GM18867 (cell line): Measurements from ENCODE around the gene ARAP1.

Source experiments
- ATAC-seq: cut with Tn5 transposase; IDR thresholded peaks from one replicate; pipeline ENCODE4 v1.9.1; 2021; ENCODE audit warnings: mild to moderate bottlenecking, moderate library complexity; ENCODE audit not compliant: unreplicated experiment

ARAP1 gene

GRCh38 chr11:72705442-72706365 is 46.5 kb downstream of the ARAP1 start:
- no peak for ATAC-seq

GRCh38 chr11:72704783-72705265 is 47.4 kb downstream of the ARAP1 start:
- no peak for ATAC-seq

DNA sequence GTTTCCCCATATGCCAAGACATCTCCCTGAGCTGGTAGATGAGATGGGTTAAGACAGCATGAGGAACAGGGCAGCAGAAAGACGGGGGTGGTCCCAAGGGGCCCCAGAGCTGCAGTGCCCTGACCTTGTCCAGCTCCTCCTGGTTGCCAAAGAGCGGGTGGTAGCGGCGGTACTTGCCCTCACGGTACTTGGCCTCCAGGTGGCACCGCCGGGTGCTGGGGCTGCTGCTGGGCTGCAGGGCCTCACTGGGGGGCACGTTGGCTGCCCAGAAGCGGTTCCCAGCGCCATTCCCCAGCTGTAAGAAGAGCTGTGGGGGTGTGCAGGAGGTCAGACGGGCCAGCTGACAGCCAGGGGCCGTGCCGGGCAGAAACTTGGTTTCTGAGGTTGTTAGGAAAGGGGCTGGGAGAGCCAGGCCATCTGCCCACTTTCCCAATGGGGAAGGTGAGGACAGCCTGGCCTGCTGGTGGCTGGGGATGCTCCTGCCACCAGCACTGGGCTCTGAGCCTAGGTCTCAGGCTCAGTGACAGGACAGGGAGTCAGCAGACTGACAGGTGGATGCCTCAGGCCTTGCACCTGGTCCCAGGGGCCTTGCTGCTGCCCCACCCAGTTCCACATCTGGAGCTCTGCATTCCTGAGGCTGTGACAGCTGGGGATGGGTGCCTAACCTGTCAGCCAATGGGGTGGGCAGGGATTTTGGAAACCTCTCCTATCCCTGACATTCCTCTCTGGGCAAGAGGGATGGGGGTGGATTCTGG is 48.0 kb downstream of the ARAP1 start:
- no peak for ATAC-seq

DNA sequence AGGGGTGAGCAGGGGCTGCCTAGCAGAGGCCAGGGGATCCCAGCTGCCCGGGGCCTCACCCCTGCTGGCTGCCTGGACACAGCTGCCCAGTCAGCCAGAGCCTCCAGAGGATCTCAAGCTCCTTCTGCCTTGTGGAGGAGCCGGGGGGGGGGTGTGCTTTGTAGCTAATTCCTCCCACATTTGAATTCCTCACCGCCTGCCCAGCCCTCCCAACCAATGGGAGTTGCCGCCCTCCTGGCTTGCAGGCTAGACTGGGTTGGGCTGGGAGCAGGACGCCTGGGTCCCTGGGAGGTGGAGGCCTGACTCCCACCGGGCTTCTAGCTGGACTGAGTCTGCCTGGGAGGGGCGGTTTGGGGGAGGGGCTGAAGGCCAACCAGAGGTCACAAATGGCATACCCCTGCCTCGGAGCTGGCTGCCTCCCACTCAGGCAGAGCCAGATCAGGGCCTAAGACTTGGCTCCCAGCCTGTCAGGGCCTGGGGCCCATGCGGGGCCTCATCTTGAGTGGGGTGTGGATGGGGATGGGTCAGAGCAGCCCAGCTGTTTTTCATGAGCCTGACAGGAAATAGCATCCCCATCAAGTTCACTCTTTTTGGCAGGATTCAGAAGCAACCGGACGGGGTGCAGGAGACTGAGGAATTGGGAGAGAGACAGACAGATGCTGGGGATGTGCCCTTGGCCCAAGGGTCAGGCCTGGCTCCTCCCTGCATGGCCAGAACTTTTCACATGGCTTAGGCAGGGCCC is 48.8 kb downstream of the ARAP1 start:
- ATAC-seq, result no peak

DNA sequence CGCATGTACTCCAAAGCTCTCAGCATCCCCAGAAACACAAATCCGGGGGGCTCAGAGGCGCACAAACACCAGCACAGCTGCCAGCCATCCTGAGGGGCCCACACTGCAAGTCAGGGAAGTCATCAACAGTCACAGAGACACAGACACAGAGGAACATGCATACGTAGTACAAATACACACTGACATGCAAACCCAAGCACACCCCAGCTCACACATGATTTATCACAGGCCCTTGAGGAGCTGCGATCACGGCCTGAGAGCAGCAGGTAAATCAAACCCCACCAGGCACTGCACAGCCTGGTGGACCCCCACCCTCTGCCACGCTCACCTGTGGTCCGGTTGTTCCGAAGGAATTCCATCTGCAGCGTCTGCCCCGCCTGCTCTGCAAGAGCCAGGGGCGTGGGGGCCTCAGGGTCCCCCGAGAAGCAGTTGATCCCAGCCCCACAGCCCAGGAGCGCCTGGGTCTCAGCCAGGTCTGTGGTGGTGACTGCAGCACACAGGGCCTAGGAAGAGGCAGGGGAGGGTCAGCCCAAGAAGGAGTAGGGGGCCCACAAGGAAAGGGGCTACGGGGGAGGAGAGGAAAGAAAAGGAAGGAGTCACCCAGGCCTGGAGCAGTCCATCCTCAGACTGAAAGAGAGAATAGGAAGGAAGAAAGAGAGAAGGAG is 49.5 kb downstream of the ARAP1 start:
- ATAC-seq, result no peak

DNA sequence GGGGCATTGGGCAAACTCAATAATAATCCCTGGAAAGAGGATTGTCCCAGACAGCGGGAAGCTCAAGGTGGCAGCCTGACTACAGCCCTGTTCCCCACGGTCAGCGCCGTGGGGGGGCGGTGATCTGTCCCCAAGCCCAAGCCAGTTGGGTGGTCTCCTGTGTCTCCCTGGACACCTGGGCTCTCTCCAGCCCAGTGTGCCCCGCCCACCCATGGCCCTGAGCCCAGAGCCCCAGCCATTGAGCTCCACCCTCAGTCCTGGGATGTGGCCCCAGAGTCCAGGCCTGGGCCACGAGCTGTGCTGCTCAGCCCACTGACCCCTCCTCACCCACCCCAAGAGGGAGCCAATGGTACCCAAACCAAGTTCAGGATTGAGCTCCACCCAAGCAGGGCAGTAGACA is 50.1 kb downstream of the ARAP1 start:
- ATAC-seq, result no peak

DNA sequence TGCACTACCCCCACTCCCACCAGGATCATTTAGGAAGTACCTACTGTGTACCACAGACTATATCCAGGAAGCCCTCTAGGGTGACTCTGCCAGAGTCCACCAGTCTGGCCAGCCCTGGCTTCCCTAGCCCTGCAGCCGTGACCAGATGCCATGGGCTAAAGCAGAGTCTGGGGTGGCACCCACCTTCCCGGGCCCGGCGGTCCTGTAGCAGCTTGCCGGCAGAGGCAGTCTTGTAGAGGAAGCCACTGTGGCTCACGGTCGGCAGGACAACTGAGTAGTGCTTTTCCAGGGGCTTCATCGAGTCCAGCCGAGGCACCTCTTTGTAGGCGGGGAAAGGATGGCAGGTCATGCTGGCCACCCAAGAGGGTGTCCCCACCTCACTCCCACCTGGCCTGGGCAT is 50.7 kb downstream of the ARAP1 start:
- no peak for ATAC-seq

- no peak for ATAC-seq
Observed at GRCh38 chr11:72700146-72700545, 52.1 kb downstream of the ARAP1 start.

- ATAC-seq, result no peak
Observed at GRCh38 chr11:72697814-72698213, 54.4 kb downstream of the ARAP1 start.

GRCh38 chr11:72696866-72697700 is 55.1 kb downstream of the ARAP1 start:
- ATAC-seq, result no peak

GRCh38 chr11:72695354-72695753 is 56.9 kb downstream of the ARAP1 start:
- no peak for ATAC-seq

DNA sequence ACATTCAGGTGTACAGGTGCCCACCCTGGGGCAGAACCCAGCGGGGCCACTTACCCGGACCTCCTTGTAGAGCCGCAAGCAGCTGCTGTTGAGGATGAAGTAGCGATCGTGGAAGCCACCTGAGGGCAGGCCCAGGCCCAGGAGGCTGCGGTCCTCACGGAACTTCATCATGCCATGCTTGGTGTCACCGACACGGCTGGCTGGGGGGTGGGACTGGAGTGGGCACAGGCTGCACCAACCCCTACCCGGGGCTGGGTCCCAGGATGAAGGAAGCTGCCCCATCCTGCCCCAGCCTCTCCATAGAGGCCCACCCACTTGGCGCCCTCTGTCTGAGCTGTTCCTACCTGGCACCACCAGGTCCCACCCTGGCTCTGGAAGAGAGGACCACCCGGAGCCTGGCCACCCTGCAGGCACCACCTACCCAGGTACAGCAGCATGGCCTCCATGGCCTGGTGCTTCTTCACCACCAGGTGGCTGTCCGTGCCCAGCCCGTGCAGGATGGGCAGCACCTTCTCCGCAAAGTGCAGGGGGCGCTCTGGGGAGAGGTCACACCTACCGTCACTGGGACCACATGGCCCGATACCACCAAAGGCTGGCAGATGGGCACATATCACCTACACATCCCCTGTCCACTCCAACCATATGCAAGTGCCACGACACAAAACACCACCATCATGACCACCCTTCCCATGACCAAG is 58.8 kb downstream of the ARAP1 start:
- ATAC-seq, result no peak

DNA sequence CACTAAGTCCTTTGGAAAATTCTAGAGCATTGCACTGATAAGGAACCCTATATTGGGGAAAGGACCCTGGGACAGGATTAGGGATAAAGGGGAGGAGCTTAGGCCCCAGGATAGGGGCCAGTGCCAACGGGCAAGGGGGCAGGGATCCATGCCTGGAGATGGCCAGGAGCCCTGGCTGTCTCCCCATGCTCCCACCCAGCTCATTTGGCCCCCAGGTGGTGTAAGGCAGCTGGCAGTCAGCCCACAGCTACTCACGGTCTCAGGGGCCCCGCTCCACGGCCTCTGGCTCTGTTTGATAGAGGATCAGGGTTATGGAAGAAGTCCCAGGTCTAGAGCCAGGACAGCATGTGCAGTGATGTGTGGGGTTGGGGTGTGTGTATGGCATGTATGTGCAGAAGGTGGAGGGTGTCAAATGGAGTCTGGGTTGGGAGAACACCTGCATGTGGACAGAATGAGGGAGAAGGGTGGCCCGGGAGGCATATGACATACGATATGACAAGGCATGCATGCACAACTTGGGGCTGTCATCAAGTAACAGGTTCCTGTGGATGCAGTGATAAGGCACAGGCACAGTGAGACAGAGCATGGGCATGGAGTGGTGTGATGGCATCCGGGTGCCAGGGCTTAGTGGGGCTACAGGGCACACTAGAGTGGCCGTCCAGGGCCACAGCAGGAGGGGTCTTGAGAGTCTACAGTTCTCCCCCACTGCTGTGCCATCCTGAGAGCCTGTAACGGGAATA is 59.5 kb downstream of the ARAP1 start:
- no peak for ATAC-seq

- no peak for ATAC-seq
Observed at GRCh38 chr11:72690166-72690565, 62.0 kb downstream of the ARAP1 start.

GRCh38 chr11:72688929-72689328 is 63.3 kb downstream of the ARAP1 start:
- ATAC-seq, result no peak

GRCh38 chr11:72688486-72688885 is 63.7 kb downstream of the ARAP1 start:
- ATAC-seq, result no peak

- no peak for ATAC-seq
Observed at GRCh38 chr11:72687326-72687725, 64.9 kb downstream of the ARAP1 start.

DNA sequence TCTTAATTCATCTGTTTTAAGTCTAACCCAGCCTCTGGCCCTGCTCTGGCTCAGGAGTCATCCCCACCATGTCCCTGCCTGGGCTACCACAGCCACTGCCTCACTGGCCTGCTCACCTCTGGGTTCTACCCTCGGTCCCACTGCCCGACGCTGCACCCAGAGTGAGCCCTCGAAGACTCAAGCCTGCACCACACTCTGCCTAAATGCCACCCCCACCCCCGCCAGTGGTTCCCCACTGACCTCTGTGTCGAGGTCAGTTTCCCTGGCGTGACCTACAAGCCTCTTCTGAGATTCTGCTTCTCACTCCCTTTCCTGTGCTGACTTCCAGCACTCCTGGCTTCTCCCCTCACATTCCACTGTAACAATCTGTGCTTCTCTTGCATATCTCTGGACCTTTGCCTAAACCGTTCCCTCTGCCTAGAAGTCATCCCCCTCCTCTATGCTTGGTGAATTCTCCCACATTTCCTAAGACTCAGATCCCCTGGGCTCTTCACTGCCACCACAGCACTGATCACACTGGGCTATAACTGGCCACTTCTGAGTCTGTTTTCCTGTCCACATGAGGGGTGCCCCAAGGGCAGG is 65.5 kb downstream of the ARAP1 start:
- ATAC-seq, result no peak
